Endometrial microvascular endothelial cells (primary cell): ENCODE data around the gene ANK3. TPM values are rescaled to one million over a fixed set of nuclear protein-coding genes. Genes with fewer than 3 reads are reported as not detected.
"Not testable (repeated sequence)": the region's sequence is repeated elsewhere in the genome, so short reads cannot be mapped to it uniquely, and the experiment has no call there.

Experiments
- in situ Hi-C: cut with HindIII; loops from 2 replicates; pipeline ENCODE4 v1.10.0; 2017; ENCODE audit warnings: low sequenced_read_pairs, low pct_unique_long_range_greater_than_20kb; ENCODE audit errors: inconsistent ontology term
- total RNA-seq: library from RNA; depleted of rRNA; stranded (reverse); fragments of >200 nt; gene quantifications from one replicate; pipeline ENCODE4 v1.2.3, GENCODE V29; 2015; ENCODE audit errors: inconsistent ontology term

The ANK3 gene
- total RNA-seq, 1 donor from 2014 or later = 6.5 TPM

GRCh38 chr10:60042914-60043313, 346.8 kb downstream of the ANK3 start:
- in situ Hi-C loops = no loop called here

- in situ Hi-C loops = no loop called here
Observed at GRCh38 chr10:60042262-60042661, 347.4 kb downstream of the ANK3 start.

- in situ Hi-C loops = no loop called here
Observed at GRCh38 chr10:60041489-60042133, 348.1 kb downstream of the ANK3 start.

GRCh38 chr10:60040014-60040662, 349.5 kb downstream of the ANK3 start:
- in situ Hi-C loops = no loop called here

- in situ Hi-C loops = no loop called here
Observed at GRCh38 chr10:60035984-60036383, 353.7 kb downstream of the ANK3 start.

- in situ Hi-C loops = not testable (repeated sequence)
Observed at GRCh38 chr10:60035375-60035774, 354.3 kb downstream of the ANK3 start.

GRCh38 chr10:60032723-60033122, 357.0 kb downstream of the ANK3 start:
- in situ Hi-C loops = no loop called here

GRCh38 chr10:60031664-60032063, 358.0 kb downstream of the ANK3 start:
- in situ Hi-C loops = no loop called here

GRCh38 chr10:60031183-60031582, 358.5 kb downstream of the ANK3 start:
- in situ Hi-C loops = no loop called here

- in situ Hi-C loops = no loop called here
Observed at GRCh38 chr10:60029475-60029874, 360.2 kb downstream of the ANK3 start.

- in situ Hi-C loops = no loop called here
Observed at GRCh38 chr10:60028081-60028480, 361.6 kb downstream of the ANK3 start.

GRCh38 chr10:60025279-60025678, 364.4 kb downstream of the ANK3 start:
- in situ Hi-C loops = no loop called here

- in situ Hi-C loops = no loop called here
Observed at GRCh38 chr10:60024506-60024905, 365.2 kb downstream of the ANK3 start.

- in situ Hi-C loops = no loop called here
Observed at GRCh38 chr10:60023155-60023877, 366.4 kb downstream of the ANK3 start.

GRCh38 chr10:60021361-60021760, 368.3 kb downstream of the ANK3 start:
- in situ Hi-C loops = no loop called here

- in situ Hi-C loops = no loop called here
Observed at GRCh38 chr10:60016794-60017193, 372.9 kb downstream of the ANK3 start.

GRCh38 chr10:60009710-60010383, 379.8 kb downstream of the ANK3 start:
- in situ Hi-C loops = no loop called here

GRCh38 chr10:60009276-60009675, 380.4 kb downstream of the ANK3 start:
- in situ Hi-C loops = no loop called here

- in situ Hi-C loops = no loop called here
Observed at GRCh38 chr10:60008816-60009215, 380.9 kb downstream of the ANK3 start.

- in situ Hi-C loops = no loop called here
Observed at GRCh38 chr10:60006062-60006461, 383.6 kb downstream of the ANK3 start.
